Heart left ventricle (tissue), 13 donors: ENCODE data around the gene CDC27.

Experiments
- POLR2A ChIP-seq, 2 donors: fragments of 450-650 bp; IDR thresholded peaks; one replicate each; pipeline ENCODE4 v1.6.1; 2017; ENCODE audit warnings: antibody characterized with exemption in 2 of 2, mild to moderate bottlenecking in 2 of 2, moderate library complexity in 2 of 2
- TF ChIP-seq, protein P1 (sequence below), 12 donors: fragments of 200-600 bp; sonication (generic) in 4 of 12; IDR thresholded peaks; one replicate each; pipeline versions ENCODE4 v1.5.0 to v1.8.0; 2018 to 2022; ENCODE audit warnings: antibody characterized with exemption in 12 of 12, mild to moderate bottlenecking in 5 of 12
- donor health status: ischemic (EF 13 %, LVEDD 7.1; RV severe dilation, severe dysfunction).
- donor health status: DM: no; HTN: yes; CAD: no.
- donor health status: DM: no; HTN: no; CAD: no.
- donor health status: ischemic (EF 25% LVEDD 6.9; RV normal size, moderate dysfunction).
- donor health status: ischemic (EF 25% LVEDD 5.7; RV mildly dilated, moderate dysfunction).
- donor health status: ischemic (EF 35%, LVEDD 5.7; RV mildly dilated, moderate dysfunction).
- donor health status: nonischemic (EF 11% LVEDD 7.7; RV severe dilation, severe dysfunction).
- donor health status: DM: yes; HTN: yes; CAD: no.
- donor health status: PGD.
- donor health status: ischemic (EF 29% LVEDD 5.4; RV normal size, mild dysfunction).
- donor health status: nonischemic (EF 23%, LVEDD 6.1; RV moderate dilation, normal function).

GRCh38 chr17:47208744-47209488 lies 19.8 kb upstream of the CDC27 start, which contains the start of gene MYL4:
- TF ChIP-seq, protein P1, sequence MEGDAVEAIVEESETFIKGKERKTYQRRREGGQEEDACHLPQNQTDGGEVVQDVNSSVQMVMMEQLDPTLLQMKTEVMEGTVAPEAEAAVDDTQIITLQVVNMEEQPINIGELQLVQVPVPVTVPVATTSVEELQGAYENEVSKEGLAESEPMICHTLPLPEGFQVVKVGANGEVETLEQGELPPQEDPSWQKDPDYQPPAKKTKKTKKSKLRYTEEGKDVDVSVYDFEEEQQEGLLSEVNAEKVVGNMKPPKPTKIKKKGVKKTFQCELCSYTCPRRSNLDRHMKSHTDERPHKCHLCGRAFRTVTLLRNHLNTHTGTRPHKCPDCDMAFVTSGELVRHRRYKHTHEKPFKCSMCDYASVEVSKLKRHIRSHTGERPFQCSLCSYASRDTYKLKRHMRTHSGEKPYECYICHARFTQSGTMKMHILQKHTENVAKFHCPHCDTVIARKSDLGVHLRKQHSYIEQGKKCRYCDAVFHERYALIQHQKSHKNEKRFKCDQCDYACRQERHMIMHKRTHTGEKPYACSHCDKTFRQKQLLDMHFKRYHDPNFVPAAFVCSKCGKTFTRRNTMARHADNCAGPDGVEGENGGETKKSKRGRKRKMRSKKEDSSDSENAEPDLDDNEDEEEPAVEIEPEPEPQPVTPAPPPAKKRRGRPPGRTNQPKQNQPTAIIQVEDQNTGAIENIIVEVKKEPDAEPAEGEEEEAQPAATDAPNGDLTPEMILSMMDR (IDR thresholded peaks at IDR 0.05): no peak
- TF ChIP-seq POLR2A (IDR thresholded peaks at IDR 0.05): no peak
